ENCODE data around the gene SEMA7A.

DNA sequence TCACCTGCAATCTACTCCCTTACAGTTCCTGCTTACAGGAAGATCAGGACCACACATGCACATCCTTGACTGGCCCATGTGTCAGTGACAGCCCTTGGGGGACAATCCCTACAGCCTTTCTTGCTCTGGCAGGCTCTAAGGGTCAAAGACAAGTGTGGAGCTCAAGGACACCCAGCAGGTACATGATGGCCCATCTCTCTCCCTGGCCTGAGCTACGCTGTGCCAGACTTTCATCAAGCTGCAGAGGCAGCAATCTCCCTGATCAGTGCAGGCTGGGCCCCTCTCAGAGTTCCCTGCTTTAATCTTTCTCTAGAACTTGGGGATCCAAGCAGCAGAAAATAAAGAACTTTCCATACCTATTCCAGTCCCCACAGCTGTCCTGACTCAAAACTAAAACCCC lies 2.6 kb downstream of the SEMA7A start:
- TF ChIP-seq, protein P1, sequence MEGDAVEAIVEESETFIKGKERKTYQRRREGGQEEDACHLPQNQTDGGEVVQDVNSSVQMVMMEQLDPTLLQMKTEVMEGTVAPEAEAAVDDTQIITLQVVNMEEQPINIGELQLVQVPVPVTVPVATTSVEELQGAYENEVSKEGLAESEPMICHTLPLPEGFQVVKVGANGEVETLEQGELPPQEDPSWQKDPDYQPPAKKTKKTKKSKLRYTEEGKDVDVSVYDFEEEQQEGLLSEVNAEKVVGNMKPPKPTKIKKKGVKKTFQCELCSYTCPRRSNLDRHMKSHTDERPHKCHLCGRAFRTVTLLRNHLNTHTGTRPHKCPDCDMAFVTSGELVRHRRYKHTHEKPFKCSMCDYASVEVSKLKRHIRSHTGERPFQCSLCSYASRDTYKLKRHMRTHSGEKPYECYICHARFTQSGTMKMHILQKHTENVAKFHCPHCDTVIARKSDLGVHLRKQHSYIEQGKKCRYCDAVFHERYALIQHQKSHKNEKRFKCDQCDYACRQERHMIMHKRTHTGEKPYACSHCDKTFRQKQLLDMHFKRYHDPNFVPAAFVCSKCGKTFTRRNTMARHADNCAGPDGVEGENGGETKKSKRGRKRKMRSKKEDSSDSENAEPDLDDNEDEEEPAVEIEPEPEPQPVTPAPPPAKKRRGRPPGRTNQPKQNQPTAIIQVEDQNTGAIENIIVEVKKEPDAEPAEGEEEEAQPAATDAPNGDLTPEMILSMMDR (conservative IDR thresholded peaks at IDR 0.05; ENCODE audit: low read depth, low read length), result no peak
- no peak for TF ChIP-seq EZH2phosphoT487 (IDR thresholded peaks at IDR 0.05; ENCODE audit: borderline replicate concordance, low read length)
